NCI-H2081 treated with DMSO at 0.1 percent for 48 hours (cell line): ENCODE results near the gene MACROD2.

Experiments used
- DNase-seq: peaks from one replicate; lab custom pipeline; 2025; lab: John Stamatoyannopoulos, UW

Gene MACROD2

DNA sequence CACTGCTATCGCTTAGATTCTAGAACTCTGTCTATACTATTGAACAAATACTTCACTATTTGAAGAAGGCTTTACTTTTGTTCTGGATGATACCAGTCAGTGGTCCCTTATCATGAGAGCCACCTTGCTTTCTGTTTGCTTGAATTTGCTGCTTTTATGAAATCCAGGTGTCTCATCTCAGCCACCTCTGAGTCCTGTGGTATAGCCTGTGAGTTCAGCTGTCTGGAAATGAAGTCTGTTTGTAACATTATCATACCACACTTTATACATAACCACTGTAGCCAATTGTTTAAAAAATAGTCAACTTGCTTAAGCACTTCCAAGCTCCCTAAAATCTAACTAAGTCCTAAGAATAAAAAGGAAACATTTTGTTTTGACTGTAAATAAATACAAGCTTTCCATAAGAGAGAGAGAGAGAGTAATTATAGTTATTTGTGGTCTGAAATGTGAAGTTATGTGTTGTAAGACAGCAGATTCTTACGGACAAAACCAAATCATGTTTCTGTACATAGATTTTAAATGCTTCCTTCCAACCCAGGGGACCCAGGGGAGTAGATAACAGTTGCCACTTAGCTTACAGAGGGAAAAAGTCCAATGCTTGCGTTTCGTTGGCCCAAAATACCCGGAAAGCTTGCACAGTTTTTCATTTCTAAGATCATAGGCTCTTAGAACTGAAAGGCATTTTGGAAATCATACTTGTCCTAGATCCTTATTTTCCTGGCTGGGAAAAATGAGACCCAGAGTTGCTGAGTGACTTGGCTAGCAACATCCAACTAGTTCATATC lies 1449.9 kb downstream of the MACROD2 start:
- DNase-seq, result no peak

DNA sequence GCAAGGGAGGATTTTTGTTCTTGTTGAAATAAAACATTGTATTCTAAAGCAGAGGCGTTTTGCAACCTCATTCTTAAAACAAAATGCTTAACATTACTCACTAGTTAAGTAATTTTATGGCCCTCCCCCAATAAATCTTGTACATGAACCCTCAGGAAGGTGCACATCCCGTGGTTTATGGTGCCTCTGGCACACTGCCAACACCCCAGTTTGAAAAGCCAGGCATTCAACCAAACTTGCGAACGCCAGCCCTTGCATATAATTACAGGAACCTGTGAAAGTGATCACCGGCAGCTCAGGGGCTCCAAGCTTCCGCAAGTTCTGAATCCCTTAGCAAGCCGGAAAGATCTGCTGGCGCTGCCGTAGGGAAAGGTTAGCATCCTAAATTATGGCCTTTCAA lies 1451.1 kb downstream of the MACROD2 start:
- no peak for DNase-seq

DNA sequence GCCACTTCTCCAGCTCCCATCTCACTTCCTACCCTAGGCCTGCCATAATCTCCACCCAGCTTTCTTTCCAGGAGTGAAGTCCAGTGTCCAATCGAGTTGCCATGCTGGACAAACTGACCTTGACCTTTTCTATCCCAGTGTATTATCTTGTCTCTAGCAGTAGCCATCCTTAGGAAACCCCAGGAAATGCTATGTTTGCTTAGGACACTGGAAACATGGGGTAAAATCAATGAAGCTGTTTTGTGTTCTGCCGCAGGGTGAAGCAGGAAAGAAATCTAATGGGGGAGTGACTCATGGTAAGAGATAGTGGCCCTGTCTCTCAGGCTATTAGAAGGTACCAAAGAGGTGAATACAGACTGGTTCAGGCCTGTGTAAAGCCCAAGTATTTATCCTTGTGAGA lies 1452.2 kb downstream of the MACROD2 start:
- no peak for DNase-seq

DNA sequence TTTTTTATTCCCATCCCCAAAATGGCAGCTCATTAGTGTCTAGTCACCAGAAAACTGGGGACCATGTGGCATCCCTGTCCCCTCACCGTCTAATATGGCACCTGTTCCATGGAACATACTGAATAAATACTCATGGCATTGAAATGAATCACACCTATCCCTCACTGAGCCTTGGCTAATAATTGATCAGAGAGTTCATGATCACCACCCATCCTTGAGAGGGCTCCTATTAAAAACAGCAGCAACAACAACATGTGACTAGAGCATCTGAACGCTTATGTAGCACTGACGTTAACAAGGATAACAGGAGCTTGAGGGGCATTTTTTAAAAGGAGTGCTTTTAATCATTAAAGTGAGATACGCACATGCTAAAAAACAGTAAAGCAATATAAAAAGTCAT lies 1453.7 kb downstream of the MACROD2 start:
- no peak for DNase-seq

DNA sequence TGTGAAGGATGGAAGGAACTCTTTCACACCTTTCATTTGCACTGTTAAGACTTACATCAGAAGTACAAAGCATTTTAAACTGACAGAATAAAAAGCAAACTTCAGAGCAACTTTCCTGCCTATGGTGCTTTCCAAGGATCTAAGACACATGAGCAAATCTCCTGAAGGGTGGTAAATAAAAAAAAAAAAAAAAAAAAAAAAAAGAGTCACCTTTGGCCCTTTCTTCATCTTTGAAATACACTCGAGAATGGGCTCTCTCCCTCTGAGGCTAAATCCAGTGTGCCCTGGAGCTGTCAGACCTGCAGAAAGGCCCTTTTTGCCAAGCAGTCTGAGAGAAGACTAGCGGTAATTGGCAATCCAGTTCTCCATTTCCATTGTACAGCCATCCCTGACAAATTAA lies 1455.9 kb downstream of the MACROD2 start:
- DNase-seq, result no peak

DNA sequence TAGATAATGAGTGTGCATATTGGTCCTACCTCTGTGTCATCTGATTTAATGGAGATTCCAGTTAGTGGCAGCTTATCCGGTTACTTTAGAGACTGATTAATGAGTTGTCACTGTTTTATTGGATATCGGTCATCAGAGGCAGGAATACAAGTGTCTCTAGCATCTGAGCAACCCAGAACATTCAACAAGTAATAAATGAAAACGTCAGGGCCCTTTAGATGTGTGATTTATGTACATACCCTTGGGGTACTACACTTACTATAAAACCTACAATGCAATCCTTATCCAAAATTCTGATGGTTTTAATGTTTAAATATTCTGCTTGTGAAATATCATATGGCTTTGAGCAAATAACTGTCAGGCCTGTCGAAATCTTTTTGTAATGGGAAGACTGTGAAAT lies 1460.0 kb downstream of the MACROD2 start:
- no peak for DNase-seq

DNA sequence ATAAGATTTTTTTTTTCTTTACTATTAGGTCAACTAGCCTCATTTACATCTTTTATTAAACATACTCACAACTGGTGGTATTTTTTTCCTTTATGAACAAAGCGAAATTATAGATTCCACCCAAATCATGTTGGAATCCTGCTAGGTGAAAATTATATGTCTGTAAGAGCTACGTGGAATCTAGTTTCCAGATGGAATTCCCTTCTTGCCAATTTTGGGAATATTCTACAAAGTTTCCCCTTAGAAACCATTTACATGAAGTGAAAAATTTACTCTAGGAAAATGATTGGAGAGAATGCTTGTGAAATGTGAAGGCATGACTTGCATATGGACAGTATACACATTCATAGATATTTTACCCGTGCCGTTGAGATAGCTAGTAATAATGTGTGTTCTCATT lies 1466.6 kb downstream of the MACROD2 start:
- DNase-seq, result no peak

DNA sequence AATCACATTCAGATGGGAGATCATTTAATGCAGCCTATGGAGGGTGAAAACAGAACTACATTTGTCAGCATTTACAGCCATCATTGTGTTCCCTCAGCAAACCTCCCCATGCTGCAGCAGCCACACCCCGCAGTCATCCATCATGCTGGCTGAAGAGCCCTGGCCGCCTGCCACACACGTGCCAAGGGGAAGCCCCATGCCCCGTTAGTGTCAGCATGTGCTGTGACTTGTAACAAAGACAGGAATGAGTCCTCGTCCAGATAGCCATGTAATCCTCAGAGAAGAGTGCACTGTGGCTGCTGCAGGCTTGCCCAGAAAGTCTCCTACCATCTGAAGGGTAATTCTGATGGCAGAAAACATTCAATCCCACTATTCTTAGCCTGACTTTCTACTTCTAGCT lies 1480.2 kb downstream of the MACROD2 start:
- no peak for DNase-seq

DNA sequence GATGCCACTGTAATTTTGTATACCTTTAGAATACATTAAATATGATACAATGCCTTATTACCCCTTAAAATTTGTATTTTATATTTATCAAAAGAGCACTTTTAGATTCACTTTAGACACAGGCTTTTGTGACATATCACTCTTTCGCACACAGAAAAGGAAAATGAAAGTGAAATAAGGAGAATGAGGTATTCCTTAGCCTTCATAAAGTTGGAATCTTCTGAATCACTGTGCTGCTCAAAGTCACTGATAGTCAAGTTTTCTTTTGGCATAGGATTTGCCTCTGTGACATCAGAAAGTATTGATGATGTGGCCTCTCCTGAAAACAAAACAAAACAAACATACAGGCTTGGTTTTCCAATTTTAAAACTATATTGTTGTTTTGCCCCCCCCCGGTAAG lies 1480.9 kb downstream of the MACROD2 start:
- no peak for DNase-seq

DNA sequence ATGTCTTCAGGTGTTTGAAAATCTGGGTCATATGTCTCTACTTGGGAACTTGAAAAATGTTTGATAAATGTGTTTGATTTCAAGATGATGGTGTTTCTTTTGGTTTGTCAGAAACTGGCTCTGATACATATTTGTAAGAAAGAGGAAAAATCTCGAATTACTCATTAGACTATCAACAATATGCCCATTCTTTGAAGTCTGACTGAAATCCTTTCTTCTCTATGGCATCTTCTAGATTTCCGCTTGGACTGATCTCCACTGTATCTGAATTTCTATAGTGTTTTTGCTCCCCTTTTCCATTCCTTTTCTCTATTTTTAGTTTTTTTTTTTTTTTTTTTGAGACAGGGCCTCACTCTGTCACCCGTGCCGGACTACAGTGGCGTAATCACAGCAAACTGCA lies 1481.5 kb downstream of the MACROD2 start:
- no peak for DNase-seq

DNA sequence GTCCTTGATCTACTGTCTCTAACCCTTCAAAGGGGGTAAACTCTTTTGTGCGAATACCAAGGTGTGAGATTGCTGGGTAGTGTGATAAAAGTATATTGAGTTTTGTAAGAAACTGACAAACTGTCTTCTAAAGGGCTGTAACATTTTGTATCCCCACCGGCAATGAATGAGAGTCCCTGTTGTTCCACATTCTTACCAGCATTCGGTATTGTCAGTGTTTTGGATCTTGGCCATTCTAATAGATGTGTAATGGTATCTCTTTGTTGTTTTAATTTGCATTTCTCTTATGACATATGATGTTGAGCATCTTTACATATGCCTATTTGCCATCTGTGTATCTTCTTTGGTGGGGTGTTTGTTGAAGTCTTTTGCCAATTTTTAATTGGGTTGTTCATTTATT lies 1487.2 kb downstream of the MACROD2 start:
- no peak for DNase-seq

DNA sequence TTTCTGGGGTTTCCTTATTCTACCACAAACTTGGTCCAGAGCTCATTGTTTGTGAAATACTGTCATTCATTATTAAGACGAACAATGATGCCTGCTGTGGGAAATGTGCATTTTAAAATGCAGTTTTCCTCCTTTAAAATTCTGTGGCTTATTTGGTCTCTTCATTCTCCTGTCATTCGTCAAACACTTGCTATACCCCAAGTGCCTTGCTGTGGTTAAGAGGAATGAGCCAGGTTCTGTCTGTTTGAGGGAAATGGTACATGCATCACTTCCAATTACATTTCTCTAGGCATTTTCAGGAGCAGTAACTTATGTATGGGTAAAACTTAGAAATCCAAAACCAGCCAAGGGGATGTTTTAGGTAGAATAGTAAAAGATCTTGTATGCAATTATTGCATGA lies 1490.2 kb downstream of the MACROD2 start:
- DNase-seq, result no peak

DNA sequence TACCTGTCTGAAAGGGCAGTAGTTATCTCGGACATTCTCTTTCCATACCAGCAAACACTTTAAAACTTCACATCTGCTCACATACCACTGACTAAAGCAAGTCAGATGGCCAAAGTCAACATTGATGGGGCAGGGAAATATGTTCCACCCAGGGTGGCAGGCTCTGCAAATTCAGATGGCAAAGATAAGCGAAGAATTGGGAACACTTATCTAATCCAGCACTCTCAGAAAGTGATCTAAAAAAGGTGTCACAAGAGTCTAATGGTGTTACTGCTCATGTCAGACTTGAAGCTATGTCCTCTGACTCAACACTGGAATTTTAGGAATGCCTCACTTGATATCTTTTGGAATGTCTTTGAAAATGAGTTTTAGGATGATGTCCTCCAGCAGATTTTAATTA lies 1491.7 kb downstream of the MACROD2 start:
- DNase-seq, result no peak

DNA sequence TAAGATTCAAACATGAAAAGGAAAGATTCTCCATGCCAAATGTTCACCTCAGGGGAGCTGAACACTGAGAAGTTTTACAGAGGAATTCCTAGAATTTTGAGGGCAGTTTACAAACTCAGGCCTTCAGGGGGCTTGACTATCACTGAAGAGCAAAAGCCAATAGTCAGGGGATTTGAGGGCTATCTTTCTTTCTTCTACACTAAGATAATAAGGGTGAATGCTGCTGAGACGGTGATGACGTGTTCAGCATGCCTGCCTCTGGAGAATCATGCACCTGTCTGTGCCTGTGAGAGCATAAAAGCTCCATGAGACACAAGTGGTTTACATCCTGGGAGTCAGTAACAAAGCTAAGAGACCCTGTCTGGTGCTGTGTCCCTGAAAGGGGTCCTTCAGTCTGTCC lies 1492.4 kb downstream of the MACROD2 start:
- no peak for DNase-seq

DNA sequence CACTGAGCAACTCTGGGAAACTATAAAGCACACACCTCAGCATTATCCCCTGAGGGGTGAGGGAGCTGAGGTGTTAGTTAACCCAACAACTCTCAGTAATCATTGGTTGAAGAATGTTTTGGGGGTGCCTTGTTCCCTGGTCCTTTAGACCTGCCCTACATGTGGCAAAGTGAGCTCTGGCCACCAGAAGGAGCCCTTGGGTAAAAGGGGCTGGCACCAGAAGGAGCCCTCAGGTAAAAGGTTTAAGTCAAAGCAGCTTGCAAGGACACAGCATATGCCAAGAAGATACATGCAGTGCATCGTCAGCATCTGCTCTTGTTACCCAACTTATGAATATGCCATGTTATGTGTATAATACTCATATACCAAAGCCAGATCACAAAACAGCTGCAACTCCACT lies 1496.3 kb downstream of the MACROD2 start:
- DNase-seq, result no peak

DNA sequence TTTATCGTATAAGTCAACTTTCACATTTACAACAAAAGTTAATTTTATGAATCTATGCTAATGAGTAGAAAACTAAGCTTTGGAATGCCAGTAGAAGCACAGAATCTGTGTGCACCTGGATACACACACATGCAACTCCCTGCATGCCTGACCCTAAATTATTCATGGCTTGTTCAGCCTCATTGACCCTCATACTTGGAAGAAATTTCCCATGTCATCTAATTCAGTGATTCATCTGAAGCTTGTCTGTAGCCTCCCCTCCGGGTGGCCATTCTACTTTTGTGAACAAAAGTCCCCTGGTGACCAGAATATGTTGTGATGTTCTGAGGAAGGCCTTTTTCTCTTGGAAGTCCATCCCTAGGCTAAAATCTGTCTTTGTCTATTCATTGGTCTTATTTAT lies 1499.5 kb downstream of the MACROD2 start:
- no peak for DNase-seq

DNA sequence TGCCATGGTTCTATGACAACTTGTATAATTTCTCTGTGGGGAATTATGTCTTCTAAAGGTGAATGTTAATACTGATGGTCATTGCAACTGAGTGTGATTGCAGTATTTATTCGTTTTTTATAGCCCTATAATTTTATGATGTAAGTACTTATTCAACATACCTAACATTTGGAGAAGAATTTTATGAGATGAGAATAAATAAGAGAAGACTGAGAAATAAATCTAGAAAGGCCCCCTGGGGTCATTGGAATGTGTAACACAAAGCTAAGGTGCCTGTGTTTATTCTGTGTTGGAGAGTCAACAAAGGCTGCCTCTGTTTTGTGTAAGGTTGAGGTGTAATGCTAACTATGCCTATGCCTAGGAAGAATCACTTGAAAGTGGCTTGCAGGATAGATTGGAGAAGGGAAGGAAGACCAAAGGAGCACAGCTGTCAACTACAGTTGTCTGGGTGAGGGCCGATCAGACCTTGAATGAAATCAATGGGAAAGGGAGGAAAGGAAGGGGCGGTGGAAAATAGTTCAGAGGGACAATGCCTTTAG lies 1501.3 kb downstream of the MACROD2 start:
- DNase-seq, result no peak

DNA sequence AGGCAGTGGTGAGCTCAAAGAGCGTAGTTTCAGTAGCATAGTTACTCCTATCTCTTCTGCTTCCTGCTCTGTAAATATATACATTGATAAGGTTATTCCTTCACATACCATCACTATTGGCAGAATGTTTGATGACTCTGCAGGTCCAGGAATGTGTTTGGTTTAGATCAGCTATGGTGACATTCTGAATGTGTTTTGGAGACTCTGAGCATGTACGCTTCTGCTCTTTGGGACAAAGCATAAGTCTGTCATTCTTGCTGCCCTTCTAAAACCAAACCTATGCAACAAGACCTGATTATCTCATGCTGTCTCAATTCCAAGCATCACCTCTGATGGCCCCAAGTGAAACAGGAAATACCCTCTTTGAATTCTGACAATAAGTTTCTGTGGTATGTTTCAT lies 1503.6 kb downstream of the MACROD2 start:
- no peak for DNase-seq

DNA sequence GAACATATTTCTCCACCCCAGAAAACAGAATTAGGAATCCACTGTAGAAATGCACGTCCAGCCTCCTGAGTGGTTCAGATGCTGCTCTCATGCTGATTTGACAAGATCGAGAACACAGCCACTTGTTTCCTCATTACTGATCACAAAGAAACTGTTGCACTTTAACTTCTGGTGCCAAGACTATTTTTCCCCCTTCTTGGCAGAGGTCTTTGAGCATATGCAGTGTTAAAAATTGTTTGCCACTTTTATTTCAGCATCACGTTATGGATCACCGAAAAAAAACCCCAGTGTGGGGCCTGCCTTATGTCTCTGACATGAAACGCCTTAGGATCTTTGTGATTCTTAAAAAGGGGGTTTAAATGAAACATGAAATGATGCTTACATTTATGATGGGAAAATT lies 1511.0 kb downstream of the MACROD2 start:
- DNase-seq, result no peak

DNA sequence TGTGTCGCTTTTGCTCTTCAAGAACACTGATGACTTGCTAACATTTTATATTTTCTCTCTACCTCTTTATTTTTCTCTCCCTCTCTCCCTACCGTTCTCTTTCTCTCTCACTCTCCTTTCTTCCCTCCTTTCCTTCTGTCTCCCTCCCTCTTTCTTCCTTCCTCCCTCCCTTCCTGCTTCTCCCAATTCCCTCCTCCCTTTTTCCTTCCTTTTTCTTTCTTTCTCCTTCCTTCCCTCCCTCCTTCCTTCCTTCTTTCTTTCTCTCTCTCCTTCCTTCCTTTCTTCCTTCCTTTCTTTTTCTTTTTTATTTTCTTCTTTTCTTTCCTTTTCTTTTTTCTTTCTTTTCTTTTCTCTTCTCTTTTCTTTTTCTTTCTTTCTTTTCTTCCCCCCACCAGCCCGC lies 1511.8 kb downstream of the MACROD2 start:
- no peak for DNase-seq

DNA sequence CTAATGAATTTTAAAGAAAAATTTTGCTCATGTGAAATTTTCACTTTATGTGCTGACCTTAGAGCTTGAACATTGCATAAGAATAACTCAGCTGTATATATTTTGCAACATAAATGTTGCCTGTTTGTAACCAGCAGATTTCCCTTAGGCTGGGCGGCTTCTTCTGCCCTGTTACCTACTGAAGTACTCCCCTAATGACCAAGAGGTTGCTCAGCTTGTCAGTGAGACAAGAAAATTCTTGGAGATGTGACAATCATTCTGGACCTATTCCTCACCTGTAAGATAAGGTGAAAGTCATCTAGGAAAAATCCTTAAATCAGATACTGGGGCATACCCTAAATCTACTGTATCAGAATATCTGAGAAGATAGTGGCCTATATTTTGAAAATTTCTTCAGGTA lies 1516.2 kb downstream of the MACROD2 start:
- no peak for DNase-seq

DNA sequence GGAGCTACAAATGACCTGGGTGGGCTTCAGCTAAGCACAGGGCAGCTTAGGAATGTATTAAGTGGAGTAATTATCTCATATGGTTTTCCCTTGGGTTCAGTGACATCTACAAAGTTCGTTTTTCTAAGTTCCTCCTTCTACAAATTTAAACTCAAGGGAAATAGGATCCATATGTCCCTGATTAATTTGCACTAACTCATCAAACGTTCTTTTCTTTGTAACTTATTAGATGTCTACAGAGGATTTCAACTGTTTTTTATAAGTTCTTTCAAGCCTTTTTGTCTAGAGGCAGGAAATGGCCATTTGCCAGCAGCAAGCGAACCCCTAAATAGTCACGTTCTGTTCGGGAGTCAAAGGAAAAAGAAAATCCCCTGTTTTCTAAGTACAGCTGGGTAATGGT lies 1517.6 kb downstream of the MACROD2 start:
- DNase-seq, result no peak

DNA sequence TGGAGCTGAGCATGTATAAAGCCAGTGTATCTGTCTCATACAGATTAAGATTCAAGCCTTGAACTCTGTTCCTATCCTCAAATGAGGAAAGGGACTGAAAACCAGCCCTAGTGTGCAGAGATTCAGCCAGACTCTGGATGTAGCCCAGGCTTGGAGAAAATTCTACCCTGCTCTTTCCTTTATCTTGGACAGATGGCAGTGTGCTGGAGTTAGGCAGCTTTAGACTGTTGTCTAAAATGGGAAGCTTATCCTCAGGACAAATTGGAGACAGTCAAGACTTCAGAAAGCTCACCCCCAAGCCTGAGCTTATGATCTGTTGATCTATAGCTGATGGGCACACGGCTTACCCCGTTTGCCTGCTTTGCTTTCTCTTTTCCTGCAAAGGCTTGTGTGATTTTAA lies 1520.4 kb downstream of the MACROD2 start:
- no peak for DNase-seq

DNA sequence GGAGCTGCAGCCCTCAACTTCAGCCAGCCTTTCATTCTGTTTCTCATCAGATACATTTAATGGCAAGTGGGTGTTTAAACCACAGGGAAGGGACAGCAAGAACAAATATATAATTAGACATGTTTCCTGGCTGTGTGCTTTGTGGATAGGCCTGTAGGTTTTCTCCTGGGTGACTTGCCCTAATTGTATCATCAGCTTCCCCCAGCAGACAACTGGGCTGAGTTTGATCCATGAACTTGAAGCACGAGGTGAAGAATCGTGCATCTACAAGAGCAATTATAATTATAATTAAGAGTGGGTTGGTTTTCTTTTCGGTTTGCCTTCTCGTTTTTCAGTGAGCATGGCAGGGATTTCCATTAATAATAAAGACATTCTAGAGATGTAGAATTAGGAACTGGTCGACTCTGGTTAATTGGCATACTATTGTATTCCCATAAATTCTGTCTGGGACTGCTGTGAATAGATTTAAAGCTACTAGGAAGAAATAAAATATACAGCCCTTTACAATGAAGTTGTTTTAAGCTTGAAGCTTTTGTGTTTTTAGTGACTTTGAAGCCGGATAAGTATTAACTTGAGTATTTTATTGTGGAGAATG lies 1525.7 kb downstream of the MACROD2 start:
- DNase-seq, result no peak
